Astrocyte of the spinal cord (primary cell): ENCODE results near the gene EDDM3A.

Experiments
- DNase-seq: peaks from one replicate; pipeline ENCODE4 v3.0.0; 2011; ENCODE audit warnings: low read depth, low spot score
- H3K4me3 ChIP-seq: 2 replicates; pipeline ENCODE4 v1.5.1; 2011; ENCODE audit warnings: low read depth, mild to moderate bottlenecking, low read length, moderate library complexity
- in situ Hi-C: cut with HindIII; loops from 2 replicates; pipeline ENCODE4 v1.10.0; 2017; ENCODE audit warnings: low sequenced_read_pairs
- TF ChIP-seq, protein P1 (sequence below): IDR thresholded peaks from 2 replicates; pipeline ENCODE4 v1.5.1; 2012; ENCODE audit warnings: low read depth, mild to moderate bottlenecking, low read length, inconsistent platforms

The EDDM3A gene

GRCh38 chr14:20790464-20791116 is 44.9 kb downstream of the EDDM3A start:
- DNase-seq = no peak
- in situ Hi-C loops = no loop called here
- TF ChIP-seq, protein P1, sequence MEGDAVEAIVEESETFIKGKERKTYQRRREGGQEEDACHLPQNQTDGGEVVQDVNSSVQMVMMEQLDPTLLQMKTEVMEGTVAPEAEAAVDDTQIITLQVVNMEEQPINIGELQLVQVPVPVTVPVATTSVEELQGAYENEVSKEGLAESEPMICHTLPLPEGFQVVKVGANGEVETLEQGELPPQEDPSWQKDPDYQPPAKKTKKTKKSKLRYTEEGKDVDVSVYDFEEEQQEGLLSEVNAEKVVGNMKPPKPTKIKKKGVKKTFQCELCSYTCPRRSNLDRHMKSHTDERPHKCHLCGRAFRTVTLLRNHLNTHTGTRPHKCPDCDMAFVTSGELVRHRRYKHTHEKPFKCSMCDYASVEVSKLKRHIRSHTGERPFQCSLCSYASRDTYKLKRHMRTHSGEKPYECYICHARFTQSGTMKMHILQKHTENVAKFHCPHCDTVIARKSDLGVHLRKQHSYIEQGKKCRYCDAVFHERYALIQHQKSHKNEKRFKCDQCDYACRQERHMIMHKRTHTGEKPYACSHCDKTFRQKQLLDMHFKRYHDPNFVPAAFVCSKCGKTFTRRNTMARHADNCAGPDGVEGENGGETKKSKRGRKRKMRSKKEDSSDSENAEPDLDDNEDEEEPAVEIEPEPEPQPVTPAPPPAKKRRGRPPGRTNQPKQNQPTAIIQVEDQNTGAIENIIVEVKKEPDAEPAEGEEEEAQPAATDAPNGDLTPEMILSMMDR = no peak
- H3K4me3 ChIP-seq = no peak overlapping the region

- in situ Hi-C loops = no loop called here
- no peak for DNase-seq
- TF ChIP-seq, protein P1 = no peak
- H3K4me3 ChIP-seq = no peak overlapping the region
Measured at GRCh38 chr14:20791187-20791586, 45.5 kb downstream of the EDDM3A start.

DNA sequence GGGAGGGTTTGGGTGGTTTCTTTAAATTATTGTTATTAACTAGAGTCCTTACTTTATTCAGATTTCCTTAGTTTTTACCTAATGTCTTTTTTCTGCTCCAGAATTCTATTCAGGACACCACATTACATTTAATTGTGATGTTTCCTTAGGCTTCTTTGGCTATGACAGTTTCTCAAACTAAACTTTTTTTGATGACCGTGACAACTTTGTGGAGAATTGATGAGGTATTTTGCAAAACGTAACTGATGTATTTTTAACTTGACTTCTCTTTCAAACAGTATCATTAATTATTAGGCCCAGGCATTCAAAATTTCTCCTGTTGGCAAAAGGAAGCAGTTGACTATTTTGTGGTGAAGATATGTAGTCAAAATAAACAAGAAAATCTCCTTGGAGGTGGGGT is 45.9 kb downstream of the EDDM3A start:
- in situ Hi-C loops = no loop called here
- TF ChIP-seq, protein P1 = no peak

GRCh38 chr14:20792556-20792955 is 46.9 kb downstream of the EDDM3A start:
- in situ Hi-C loops = no loop called here
- TF ChIP-seq, protein P1 = no peak

More for the DNA sequence above, 45.9 kb downstream of the EDDM3A start:
- no peak overlapping the region for H3K4me3 ChIP-seq
- no peak for DNase-seq

GRCh38 chr14:20794644-20795369 is 49.1 kb downstream of the EDDM3A start:
- TF ChIP-seq, protein P1 = no peak
- DNase-seq = no peak
- H3K4me3 ChIP-seq = no peak overlapping the region
- in situ Hi-C loops = no loop called here

More at GRCh38 chr14:20792556-20792955, 46.9 kb downstream of the EDDM3A start:
- DNase-seq = no peak
- H3K4me3 ChIP-seq = no peak overlapping the region

DNA sequence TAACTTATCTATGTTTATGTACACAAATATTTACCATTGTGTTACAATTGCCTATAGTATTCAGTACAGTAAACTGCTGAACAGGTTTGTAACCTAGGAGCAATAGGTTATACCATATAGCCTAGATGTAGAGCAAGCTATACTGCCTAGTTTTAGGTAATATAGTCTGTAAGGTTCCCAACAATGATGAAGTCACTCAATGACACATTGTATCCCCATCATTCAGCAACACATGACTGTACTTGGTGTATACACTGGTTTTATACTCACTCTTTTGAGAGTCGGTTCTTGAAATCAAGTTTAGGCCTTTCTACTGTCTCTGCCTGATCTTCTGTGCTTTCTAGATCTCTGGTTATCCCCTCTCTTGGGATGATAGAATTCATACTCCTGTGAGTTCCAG is 51.5 kb downstream of the EDDM3A start:
- TF ChIP-seq, protein P1 = no peak
- no peak overlapping the region for H3K4me3 ChIP-seq
- no peak for DNase-seq
- in situ Hi-C loops = no loop called here
